ENCODE results near the gene LRRC23.

GRCh38 chr12:6956021-6956727 is 51.6 kb downstream of the LRRC23 start:
- no peak for TF ChIP-seq POLR2A (IDR thresholded peaks at IDR 0.05)
- no peak for TF ChIP-seq CTCF (IDR thresholded peaks at IDR 0.05)

All from sigmoid colon (tissue), 3 donors.